Liver (tissue), 9 donors: ENCODE results near the gene SETX. TPM values are rescaled to one million over a fixed set of nuclear protein-coding genes. Genes with fewer than 3 reads are reported as not detected.

ENCODE experiments used
- DNase-seq: peaks from one replicate; pipeline ENCODE4 v3.0.0-alpha.2; 2017; ENCODE audit warnings: low spot score
- H3K27ac ChIP-seq, 2 donors: one replicate each; pipeline ENCODE4 v1.7.0; 2013; ENCODE audit warnings: inconsistent platforms in 2 of 2, low read length in 2 of 2, control low read depth in 1 of 2, low read depth in 1 of 2, mild to moderate bottlenecking in 1 of 2
- H3K27me3 ChIP-seq, 4 donors: one replicate each; pipeline versions ENCODE4 v1.6.1 to v1.7.0; 2013; ENCODE audit warnings: low read length in 3 of 4, inconsistent platforms in 1 of 4, mild to moderate bottlenecking in 1 of 4, moderate library complexity in 1 of 4; ENCODE audit not compliant: control insufficient read depth in 4 of 4, insufficient read depth in 4 of 4
- H3K36me3 ChIP-seq, 4 donors: one replicate each; pipeline versions ENCODE4 v1.6.1 to v1.7.0; 2013; ENCODE audit warnings: low read length in 3 of 4, mild to moderate bottlenecking in 3 of 4, low read depth in 1 of 4, moderate library complexity in 1 of 4; ENCODE audit not compliant: control insufficient read depth in 4 of 4, insufficient read depth in 3 of 4
- H3K4me1 ChIP-seq, 4 donors: one replicate each; pipeline versions ENCODE4 v1.6.1 to v1.7.0; 2013; ENCODE audit warnings: low read length in 3 of 4, mild to moderate bottlenecking in 3 of 4, moderate library complexity in 1 of 4; ENCODE audit not compliant: control insufficient read depth in 4 of 4, insufficient read depth in 4 of 4
- H3K4me3 ChIP-seq, 3 donors: one replicate each; pipeline versions ENCODE4 v1.6.1 to v1.7.0; 2013; ENCODE audit warnings: low read length in 3 of 3, control low read depth in 1 of 3, low read depth in 1 of 3, mild to moderate bottlenecking in 1 of 3
- H3K9ac ChIP-seq, 2 donors: one replicate each; pipeline ENCODE4 v1.7.0; 2013; ENCODE audit warnings: low read length in 2 of 2, mild to moderate bottlenecking in 2 of 2, moderate library complexity in 2 of 2, control low read depth in 1 of 2, low read depth in 1 of 2
- H3K9me3 ChIP-seq, 4 donors: one replicate each; pipeline versions ENCODE4 v1.6.1 to v1.7.0; 2013; ENCODE audit warnings: low read length in 3 of 4; ENCODE audit not compliant: control insufficient read depth in 4 of 4
- ATF3 ChIP-seq: IDR thresholded peaks from 2 replicates; pipeline ENCODE4 v1.6.1; 2016; ENCODE audit warnings: antibody characterized with exemption
- EGR1 ChIP-seq, 2 donors: IDR thresholded peaks; 2 replicates each; pipeline ENCODE4 v1.6.1; 2016 to 2018; ENCODE audit warnings: antibody characterized with exemption in 2 of 2, low read depth in 2 of 2
- FOXA1 ChIP-seq: IDR thresholded peaks from 2 replicates; pipeline ENCODE4 v1.6.1; 2016; ENCODE audit warnings: antibody characterized with exemption
- HNF4A ChIP-seq, 2 donors: conservative IDR thresholded peaks; 2 replicates each; pipeline ENCODE4 v1.6.1; 2016; ENCODE audit warnings: antibody characterized with exemption in 2 of 2, mild to moderate bottlenecking in 2 of 2
- HNF4G ChIP-seq: IDR thresholded peaks from 2 replicates; pipeline ENCODE4 v1.6.1; 2016; ENCODE audit warnings: antibody characterized with exemption
- JUND ChIP-seq, 2 donors: IDR thresholded peaks; 2 replicates each; pipeline ENCODE4 v1.6.1; 2016; ENCODE audit warnings: antibody characterized with exemption in 2 of 2
- MAX ChIP-seq: IDR thresholded peaks from 2 replicates; pipeline ENCODE4 v1.6.1; 2016; ENCODE audit warnings: antibody characterized with exemption
- RAD21 ChIP-seq, 2 donors: IDR thresholded peaks; 2 replicates each; pipeline ENCODE4 v1.6.1; 2016; ENCODE audit warnings: antibody characterized with exemption in 2 of 2, mild to moderate bottlenecking in 2 of 2
- REST ChIP-seq: IDR thresholded peaks from 2 replicates; pipeline ENCODE4 v1.6.1; 2016; ENCODE audit warnings: antibody characterized with exemption, mild to moderate bottlenecking
- RXRA ChIP-seq, 2 donors: IDR thresholded peaks; 2 replicates each; pipeline ENCODE4 v1.6.1; 2017 to 2018; ENCODE audit warnings: antibody characterized with exemption in 2 of 2, mild to moderate bottlenecking in 1 of 2
- TAF1 ChIP-seq: conservative IDR thresholded peaks from 2 replicates; pipeline ENCODE4 v1.6.1; 2016; ENCODE audit warnings: antibody characterized with exemption, mild to moderate bottlenecking
- YY1 ChIP-seq: IDR thresholded peaks from 2 replicates; pipeline ENCODE4 v1.6.1; 2016; ENCODE audit warnings: antibody characterized with exemption, mild to moderate bottlenecking
- ZBTB33 ChIP-seq: IDR thresholded peaks from 2 replicates; pipeline ENCODE4 v1.6.1; 2016; ENCODE audit warnings: antibody characterized with exemption
- WGBS: extraction: QIAGEN DNeasy Blood & Tissue Kit; methylation state at CpG from one replicate; pipeline ENCODE4 v1.1.7; 2013; 5-methylcytosine and 5-hydroxymethylcytosine counted together
- polyA plus RNA-seq, 2 donors: library from polyadenylated mRNA; stranded (reverse) in 1 of 2; unstranded in 1 of 2; fragments of 200-250 nt in 1 of 2; fragments of >200 nt in 1 of 2; fragmentation: Nextera tagmentation in 1 of 2; extraction: Ambion mirVana in 1 of 2; gene quantifications; one replicate each; pipeline versions ENCODE4 v1.2.1 to v1.2.3, GENCODE V29; 2013 to 2015
- total RNA-seq, 2 donors: library from RNA; depleted of rRNA; stranded (reverse); fragments of >200 nt; gene quantifications; one replicate each; pipeline ENCODE4 v1.2.3, GENCODE V29; 2014
- donor health status: healthy.
- donor health status: healthy.
- donor health status: healthy.
- donor health status: healthy.
- donor health status: healthy.

SETX gene
- total and polyA plus RNA-seq, 4 donors: 8.6 to 60.2 (median 19.6) TPM

- WGBS: 96% methylated on average over 2 of the region's 2 CpGs
- peaks cover 4 to 43% (median 29%) of the 10 kb centered on the region in 4 donors for H3K36me3 ChIP-seq
Observed at GRCh38 chr9:132312873-132313272, 41.9 kb downstream of the SETX start.

GRCh38 chr9:132312426-132312825, 42.4 kb downstream of the SETX start:
- Histone ChIP-seq H3K36me3 (peaks cover 7 to 43% (median 30%) of the 10 kb centered on the region in 4 donors), H3K27me3 (no peaks in the 10 kb centered on the region), H3K9ac (no peak overlapping the region), H3K9me3 (no peaks in the 10 kb centered on the region), H3K4me3 (no peak overlapping the region), H3K4me1 (no peaks in the 10 kb centered on the region), H3K27ac (no peak overlapping the region)
- no peak for DNase-seq
- TF ChIP-seq HNF4G: no peak
- TF ChIP-seq ATF3: no peak
- TF ChIP-seq RAD21 (IDR thresholded peaks at IDR 0.05): no peak

More at GRCh38 chr9:132312873-132313272, 41.9 kb downstream of the SETX start:
- TF ChIP-seq ZBTB33 (no peak), MAX (no peak), RAD21 (IDR thresholded peaks at IDR 0.05) (no peak), YY1 (no peak), RXRA (IDR thresholded peaks at IDR 0.05) (no peak), ATF3 (no peak), HNF4A (conservative IDR thresholded peaks at IDR 0.05) (no peak), EGR1 (IDR thresholded peaks at IDR 0.05; ENCODE audit: low read depth in 2 of 2) (no peak), REST (no peak), TAF1 (no peak), FOXA1 (no peak), JUND (IDR thresholded peaks at IDR 0.05) (no peak)
- Histone ChIP-seq H3K9ac (no peak overlapping the region), H3K9me3 (no peaks in the 10 kb centered on the region), H3K27ac (no peak overlapping the region), H3K4me1 (no peaks in the 10 kb centered on the region), H3K4me3 (no peak overlapping the region), H3K27me3 (no peaks in the 10 kb centered on the region)
- DNase-seq: no peak
